IPS-11a (cell line): ENCODE measurements around the gene MISP3.

Experiments used
- H3K4me3 ChIP-seq: one replicate; pipeline ENCODE4 v1.5.1; 2013; ENCODE audit warnings: low read depth, low read length, control low read depth

Gene MISP3

GRCh38 chr19:14078411-14078810, 5.8 kb downstream of the MISP3 start:
- no peak overlapping the region for H3K4me3 ChIP-seq

DNA sequence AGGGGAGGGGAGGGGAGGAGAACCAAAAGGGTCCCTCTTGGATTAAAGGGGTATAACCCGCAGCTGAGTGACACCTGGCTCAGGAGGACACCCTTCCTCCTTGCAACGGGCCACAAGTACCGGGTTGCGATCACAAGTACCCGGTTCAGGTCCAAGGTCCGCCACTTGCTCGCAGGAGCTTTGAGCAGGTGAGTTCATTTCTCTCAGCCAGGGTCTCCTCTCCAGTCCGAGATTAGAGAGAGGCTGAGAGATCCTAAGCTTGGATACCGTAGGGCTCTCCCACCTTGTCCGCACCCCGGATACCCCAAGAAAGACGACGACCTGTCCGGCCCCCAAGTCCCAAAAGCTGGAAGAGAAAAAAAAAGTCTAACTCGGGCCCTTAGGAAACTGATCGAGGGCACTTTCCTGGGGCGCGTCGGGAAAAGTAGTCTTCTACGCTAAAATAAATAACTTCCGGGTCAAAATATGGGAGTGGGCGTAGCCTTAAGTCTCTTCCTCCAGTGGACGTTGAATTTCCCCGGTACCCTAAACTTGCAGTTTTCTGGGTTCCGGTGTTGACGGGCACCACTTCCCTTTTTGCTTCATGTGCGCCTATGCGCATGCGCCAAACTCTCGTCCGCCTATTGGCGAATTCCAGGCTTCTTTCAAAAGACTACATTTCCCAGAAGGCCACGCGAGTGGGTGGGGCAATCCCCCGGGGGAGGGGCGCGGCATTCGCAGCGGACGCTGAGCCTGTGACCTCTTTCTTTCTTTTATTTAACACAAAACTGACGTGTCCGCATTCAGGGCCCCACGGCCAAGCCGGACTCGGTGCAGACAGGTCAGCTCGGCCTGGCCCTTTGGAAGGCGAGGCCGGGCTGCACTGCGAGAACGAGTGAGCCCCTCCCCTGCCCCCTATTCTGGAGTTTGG, 8.6 kb downstream of the MISP3 start:
- peak overlapping the region; percentile 72 for H3K4me3 ChIP-seq

DNA sequence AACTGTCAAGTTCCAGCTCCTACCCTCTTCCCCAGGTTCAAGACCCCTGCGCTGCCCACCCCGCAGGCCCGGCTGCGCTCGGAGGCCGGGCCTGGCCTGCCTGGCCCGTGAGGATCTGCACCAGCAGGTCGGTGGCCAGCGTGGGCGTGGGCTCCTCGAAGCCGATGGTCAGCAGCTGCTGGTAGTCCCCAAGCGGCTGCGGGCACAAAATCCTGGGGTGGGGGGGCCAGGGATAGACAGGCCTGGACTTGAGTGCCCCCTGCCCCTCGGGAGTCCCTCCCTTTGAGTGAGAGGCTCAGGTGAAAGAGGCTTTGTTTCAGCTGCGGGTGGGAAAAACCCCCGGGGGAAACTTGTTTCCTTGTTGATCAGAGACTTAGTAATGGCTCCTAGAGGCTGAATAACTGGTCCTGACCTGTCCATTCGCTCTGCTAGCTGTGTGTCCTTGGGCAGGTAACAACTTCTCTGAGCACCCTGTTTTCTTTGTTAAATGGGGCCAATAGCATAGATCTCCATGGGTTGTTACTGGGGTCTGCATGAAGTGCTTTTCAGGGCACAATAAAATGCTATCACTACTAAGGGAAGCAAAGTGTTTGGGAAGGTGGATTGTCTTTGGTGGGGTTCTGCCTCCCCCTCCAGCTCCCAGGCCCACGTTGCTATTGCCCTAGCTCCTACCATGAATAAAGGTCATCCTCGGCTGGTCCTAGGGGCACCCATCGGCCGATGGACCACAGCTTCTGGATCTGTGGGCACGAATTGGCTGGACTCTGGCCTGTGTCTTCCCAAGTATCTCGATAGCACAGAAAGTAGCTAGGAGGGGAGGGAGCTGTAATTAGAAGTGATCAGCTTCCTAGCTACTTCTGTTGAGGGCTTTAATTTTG, 9.4 kb downstream of the MISP3 start:
- H3K4me3 ChIP-seq: peak overlapping the region; percentile 72

DNA sequence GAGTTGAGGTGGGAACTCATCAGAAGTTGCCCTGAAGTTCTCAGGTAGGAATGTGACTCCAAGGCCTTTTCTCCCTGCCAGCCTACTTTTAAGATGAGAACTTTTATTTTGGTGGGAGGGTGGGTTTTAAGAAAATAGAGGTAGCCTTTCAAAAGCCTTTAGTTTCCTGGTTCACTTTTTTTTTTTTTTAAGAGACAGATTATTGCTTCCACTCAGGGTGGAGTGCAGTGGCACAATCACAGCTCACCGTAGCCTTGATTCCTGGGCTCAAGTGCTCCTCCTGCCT, 10.0 kb downstream of the MISP3 start:
- H3K4me3 ChIP-seq: no peak overlapping the region

DNA sequence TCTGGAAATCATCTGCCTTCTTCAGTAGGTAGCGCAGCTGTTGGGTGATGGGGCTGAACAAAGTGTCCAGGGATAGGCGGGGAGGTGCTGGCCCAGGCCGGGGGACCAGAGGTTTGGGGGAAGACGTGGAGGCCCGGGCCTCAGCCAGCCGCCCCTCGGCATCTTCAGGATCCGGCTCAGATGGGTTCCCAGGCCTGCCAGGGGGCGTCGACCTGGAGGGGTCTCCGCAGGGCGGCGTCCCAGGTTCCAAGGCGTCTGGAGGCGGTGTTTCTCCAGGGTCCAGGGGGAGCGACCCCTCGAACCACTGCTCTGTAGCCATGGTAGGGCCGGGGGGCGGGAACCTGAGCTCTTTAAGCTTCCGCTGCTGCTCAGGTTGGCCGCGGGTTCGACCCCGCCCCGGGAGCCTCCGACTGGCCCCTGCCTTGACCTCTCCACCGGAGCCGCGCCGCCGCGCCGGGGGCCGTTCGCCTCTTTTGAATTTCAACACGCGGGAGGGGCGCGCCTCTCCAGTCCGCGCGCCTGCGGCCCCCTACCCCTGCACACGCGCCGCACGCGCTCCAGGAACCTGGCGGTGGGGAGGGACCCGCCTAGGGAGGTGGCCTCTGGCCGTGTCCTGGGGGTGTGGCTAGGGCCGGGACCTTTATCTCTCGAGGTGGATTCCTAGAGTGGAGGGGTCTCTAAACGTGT, 12.9 kb downstream of the MISP3 start, which contains the start of gene C19orf67:
Gene C19orf67, minus strand, starts transcription at position 475 of the 687 bp plus-strand sequence. Its CDS starts 156 bp downstream, at position 319.
- H3K4me3 ChIP-seq: peak within 1 kb of the TSS; percentile 13

GRCh38 chr19:14086098-14086497, 13.5 kb downstream of the MISP3 start:
- H3K4me3 ChIP-seq: no peak overlapping the region

GRCh38 chr19:14088634-14089411, 16.2 kb downstream of the MISP3 start:
- H3K4me3 ChIP-seq: peak overlapping the region; percentile 25

GRCh38 chr19:14089412-14089661, 16.8 kb downstream of the MISP3 start:
- H3K4me3 ChIP-seq: peak overlapping the region; percentile 25

- peak overlapping the region; percentile 41 for H3K4me3 ChIP-seq
Observed at GRCh38 chr19:14089662-14090508, 17.3 kb downstream of the MISP3 start.

- H3K4me3 ChIP-seq: peak within 1 kb of the TSS; percentile 55
Observed at GRCh38 chr19:14090509-14091080, 18.0 kb downstream of the MISP3 start, which contains the start of gene SAMD1. TSS of gene SAMD1 (minus strand) at chr19:14090751.

- H3K4me3 ChIP-seq: peak overlapping the region; percentile 55
Observed at GRCh38 chr19:14091081-14091812, 18.7 kb downstream of the MISP3 start.

DNA sequence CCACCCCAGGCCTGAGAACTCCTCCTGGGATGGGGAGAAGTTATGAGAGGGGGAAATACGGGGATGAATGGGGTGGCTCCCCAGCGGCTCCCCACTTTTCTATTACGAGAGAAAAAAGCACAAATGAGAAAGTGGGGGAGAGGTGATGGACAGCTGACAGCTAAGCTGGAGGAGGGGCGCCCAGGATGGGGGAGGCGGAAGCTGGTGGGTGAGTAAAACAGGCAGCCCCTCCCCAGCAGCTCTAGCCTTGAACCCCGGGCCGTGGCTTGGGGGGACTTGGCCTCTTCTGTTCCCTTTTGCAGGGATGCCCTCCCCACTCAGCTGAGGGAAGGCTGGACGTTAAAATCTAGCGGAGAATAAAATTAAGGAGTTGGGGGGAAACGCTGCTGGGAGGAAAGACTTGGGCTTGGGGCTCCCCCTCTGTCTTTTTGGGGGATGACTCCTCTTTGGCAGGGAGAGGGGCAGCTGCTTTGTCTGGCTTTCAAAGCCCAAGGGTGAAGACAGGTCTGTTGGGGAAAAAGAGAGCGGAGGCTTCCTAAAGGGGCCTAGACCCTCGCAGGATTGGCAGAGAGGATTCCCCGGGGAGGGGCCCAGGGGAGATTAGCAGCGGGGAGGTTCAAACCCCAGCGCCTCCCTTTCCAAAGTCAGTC, 19.4 kb downstream of the MISP3 start:
- H3K4me3 ChIP-seq: no peak overlapping the region

- H3K4me3 ChIP-seq: no peak overlapping the region
Observed at GRCh38 chr19:14093117-14093823, 20.7 kb downstream of the MISP3 start.

- H3K4me3 ChIP-seq: no peak overlapping the region
Observed at GRCh38 chr19:14094854-14095253, 22.3 kb downstream of the MISP3 start.

- no peak overlapping the region for H3K4me3 ChIP-seq
Observed at GRCh38 chr19:14096272-14096992, 23.8 kb downstream of the MISP3 start.

- H3K4me3 ChIP-seq: no peak overlapping the region
Observed at GRCh38 chr19:14097532-14098151, 25.1 kb downstream of the MISP3 start.
